GM19328 (cell line): ENCODE data around the gene SLC16A8.

Experiments used
- ATAC-seq: cut with Tn5 transposase; IDR thresholded peaks from one replicate; pipeline ENCODE4 v1.9.1; 2021; ENCODE audit warnings: mild to moderate bottlenecking, moderate library complexity; ENCODE audit not compliant: unreplicated experiment

SLC16A8 gene

GRCh38 chr22:38114484-38115398, 30.8 kb upstream of the SLC16A8 start:
- no peak for ATAC-seq

DNA sequence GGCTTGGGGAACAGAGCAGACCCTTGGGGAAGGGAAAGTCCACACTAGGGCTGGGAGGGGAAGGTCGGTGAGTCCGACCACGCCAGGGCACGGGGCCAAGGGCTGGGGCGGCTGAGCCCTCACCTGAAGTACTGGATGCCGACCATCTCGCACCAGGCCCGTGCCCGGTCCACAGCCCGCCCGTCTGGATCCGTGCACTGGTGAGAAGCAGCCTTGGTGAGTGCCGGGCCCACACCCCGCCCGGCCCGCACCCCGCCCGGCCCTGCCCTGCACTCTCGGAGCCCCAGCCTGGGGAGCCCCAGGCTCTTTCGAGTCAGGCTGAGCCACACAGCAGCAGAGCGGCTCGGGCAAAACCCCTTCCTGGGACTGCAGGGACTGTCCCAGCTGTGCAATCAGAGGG, 28.4 kb upstream of the SLC16A8 start:
- ATAC-seq: no peak

- ATAC-seq: no peak
Measured at GRCh38 chr22:38111925-38112355, 28.0 kb upstream of the SLC16A8 start.

DNA sequence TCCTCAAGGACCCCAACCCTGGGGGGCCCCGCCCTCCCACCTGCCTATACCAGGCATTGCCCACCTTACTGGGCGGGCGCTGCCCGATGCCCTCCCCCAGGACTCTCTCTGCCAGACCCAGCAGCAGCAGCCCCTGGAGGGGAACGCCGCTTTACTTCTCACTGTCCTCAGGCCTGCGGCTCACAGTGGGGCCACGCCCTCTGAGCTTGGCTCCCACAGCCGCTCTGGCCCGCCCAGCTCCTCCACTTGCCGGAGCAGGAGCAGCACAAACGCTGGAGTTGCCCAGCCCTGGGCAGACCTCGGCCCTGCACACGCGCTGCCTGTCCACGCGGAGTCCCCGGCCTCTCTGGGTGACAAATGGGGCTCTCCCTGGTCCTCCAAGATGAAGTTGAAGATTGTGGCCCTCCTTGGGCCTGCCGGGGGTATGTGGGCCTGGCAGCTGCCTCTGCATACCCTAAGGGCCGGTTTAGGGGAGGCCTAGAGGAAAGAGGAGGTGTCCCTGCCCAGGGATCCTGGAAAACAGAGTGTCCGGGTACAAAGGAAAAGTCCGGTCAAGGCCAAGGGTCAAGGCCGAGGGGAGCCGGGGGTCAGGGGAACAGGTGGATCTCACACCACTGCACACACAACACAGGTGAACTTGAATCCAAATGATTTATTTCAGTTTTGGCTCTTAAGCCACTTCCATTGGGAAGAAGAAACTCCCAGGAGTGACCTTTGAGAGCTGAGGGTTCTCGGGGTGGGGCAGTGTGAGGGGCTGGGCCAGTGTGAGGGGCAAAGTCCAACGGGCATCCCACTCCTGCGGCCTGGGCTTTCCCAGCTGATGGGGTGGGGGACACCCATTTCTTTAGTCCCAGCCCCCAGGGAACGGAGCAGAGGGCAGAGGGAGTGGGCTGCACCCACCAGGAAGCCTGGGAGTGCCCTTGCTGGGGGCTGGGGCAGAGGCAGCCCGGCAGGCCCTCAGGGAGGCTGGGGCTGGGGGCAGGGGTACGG, 27.2 kb upstream of the SLC16A8 start:
- ATAC-seq: no peak

DNA sequence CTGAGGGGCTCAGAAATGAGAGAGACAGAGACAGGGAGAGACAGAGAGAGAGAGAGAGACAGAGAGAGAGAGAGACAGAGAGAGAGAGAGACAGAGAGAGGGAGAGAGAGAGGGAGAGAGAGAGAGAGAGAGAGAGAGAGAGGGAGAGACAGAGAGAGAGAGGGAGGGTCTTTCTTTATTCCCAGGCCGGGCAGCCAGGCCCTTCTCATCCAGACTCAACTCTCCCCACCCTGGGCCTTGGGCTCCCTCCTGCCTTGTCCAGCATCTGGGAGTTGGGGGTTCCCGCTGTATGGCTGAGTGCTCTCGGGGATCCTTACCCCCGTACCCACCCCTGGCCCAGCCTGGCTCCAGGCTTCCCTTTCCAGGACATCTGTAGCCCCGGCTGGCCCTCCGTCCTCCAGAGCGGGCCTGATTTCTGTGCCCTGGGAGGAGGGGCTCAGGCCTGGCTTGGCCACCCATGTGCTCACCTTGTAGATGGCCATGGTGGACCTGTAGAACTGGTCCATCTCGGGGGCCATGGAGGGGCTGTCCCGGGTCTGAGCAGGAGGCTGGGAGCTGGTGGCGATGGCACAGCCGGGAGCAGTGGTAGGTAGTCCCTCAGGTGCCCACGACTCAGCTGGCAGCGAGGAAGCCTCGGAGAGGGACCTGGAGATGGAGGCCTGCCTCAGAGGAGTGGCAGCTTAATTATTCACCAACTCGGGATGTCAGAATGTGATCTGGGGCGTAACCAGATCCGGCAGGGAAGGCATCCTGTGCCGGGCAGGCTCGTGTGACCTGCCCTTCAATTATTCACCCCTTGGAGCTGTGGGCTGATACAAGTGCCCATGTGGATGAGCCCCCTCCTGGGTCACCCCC, 26.3 kb upstream of the SLC16A8 start, which contains the start of gene BAIAP2L2:
TSS of gene BAIAP2L2 (minus strand) at position 677 of the 855 bp plus-strand sequence. CDS start at position 518, 159 bp downstream.
- no peak for ATAC-seq

DNA sequence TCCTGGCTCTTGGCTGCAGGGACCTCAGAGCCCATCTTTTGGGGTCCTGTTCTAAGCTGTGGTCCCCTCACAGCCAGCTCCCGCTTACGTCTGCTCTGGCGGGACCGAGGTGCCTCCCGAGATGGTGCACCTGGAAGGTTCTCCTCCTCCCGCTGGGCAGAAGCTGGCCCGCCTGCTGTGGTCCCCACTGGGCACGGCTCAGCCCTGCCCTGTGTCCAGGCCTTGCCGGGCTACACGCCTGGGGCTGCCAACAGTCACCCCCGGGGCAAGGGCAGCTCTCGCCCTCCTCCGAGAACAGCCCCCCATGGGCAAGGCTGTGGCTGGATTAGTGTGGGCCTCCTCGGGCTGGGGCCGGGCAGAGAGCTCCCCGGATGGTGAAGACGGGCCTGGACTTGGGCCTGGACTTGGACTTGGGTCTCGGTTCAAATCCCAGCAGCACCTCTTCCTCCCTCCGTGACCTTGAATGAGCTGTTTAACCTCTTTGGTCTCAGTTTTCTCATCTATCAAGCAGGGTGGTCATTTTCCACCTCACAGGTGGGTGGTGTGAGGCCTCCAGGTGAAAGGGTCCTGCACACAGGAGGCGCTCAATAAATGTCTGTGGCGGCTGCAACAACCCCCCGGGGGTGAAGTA, 25.5 kb upstream of the SLC16A8 start:
- no peak for ATAC-seq

DNA sequence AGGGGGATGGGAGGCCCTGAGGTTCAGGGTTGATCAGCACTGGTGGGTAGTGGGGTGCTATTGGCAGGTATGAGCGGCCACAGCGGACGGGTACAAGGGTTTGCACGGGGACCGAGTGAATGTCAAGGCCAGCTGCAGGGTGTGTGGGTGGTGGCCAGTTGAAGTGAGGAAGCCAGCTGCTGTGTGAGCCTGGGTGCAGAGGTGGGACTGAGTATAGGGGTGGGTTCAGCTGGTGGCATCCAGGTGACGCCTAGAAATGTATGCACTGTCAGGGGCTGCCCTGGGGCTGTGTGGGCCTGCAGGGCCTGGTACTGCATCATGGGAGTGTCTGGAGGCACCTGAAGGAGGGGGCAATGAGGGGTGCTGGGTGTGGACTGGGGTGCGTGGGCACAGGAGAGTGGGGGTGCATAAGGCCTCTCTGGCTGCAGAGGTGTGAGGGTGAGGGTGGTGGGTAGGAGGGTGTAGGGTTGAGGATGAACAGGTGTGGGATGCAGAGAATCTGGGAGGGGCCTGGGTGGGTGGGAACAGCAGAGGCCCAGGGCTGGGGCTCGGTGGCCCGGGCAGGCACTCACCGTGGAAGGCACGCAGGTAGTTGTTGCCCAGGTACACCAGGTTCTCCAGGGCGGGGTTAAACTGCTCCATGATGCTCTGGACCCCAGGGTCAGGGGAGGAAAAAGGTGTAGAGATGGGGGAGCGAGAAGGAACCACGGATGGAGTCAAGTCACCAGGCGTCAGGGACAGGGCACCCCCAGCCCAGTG, 24.8 kb upstream of the SLC16A8 start:
- ATAC-seq: no peak

GRCh38 chr22:38107692-38108515, 23.9 kb upstream of the SLC16A8 start:
- ATAC-seq: no peak

DNA sequence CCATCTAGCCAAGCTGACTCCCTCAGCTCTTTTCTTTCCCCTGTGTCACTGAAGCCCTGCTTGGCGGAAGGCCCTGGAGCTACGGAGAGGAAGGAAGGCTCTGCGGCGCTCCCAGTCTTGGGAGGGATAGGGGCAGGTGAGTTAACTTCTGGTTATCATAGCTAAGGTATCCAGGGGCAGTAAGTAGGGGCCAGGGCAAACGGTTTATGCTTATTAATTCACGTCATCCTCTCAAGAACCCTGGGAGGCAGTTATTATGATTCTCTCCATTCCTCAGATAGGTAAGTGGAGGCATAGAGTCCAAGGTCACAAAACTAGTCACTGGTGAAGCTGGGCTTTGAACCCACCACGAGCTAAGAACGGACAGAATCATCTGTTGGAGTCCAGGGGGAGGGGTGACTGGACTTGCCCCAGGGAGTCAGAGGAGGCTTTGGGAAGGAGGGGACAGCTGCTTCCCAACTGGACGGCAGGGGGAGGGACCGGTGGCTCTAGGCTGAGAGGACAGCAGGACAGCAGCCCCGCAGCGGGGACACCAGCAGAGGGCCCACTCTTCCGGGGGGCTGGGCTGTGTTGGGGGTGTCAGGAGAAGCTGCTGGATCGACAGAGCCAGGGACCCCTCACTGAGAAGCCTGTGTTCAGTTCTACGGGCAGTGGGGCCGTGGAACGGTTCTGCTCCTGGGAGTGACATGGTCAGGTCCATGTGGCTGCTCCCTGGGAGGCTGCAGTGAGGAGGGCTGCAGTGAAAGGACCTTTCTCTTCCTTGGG, 23.0 kb upstream of the SLC16A8 start:
- ATAC-seq: no peak

- no peak for ATAC-seq
Measured at GRCh38 chr22:38104084-38104483, 20.1 kb upstream of the SLC16A8 start.

DNA sequence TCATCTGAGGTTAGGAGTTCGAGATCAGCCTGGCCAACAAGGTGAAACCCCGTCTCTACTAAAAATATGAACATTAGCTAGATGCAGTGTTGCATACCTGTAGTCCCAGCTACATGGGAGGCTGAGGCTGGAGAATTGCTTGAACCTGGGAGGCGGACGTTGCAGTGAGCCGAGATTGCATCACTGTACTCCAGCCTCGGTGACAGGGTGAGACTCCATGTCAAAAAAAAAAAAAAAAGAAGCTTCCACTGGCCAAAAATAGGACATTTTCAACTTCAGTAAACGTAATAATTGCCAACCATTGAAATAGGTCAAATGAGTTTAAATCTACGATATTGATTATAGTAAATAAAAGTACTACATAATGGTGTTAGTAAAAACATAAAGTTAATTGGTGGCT, 19.7 kb upstream of the SLC16A8 start:
- no peak for ATAC-seq

DNA sequence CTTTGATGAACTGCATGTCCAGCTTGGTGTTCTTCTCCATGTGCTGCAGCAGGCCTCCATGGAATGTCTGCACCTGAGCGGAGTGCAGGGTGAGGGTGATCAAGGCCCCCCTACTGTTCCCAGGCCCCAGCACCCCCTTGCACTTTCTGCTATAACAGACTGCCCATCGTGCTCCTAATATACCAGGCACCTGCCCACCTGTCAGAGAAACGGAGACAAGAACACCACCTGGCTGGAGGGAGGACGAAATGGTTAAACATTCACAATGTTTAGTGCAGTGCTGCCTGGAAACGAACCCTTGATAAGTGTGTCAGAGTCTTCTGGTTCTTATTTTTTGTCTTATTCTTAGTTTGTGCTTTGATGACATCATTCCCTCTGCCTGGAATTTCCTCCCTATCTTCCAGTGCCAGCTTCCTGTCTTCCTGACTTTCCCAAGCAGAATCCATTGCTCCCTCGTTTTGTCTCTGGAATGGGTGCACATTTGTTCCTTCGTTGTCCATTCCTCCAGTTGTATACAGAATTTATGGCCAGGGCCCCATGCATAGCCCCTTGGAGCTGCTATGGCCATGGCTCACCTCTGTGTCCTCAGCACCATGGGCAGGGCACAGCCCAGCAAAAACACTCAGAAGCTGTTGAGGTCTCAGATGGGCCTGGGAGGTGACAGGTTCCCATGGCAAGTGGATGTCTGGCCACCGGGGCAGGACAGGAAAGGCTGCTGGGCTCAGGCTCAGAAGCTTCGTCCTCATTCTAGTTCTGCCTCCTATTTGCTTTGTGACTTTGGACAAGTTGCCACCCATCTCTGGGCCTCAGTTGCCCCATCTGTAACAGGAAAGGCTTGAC, 14.6 kb upstream of the SLC16A8 start:
- no peak for ATAC-seq

- no peak for ATAC-seq
Measured at GRCh38 chr22:38097557-38098409, 13.8 kb upstream of the SLC16A8 start.

GRCh38 chr22:38097058-38097457, 13.1 kb upstream of the SLC16A8 start:
- no peak for ATAC-seq

DNA sequence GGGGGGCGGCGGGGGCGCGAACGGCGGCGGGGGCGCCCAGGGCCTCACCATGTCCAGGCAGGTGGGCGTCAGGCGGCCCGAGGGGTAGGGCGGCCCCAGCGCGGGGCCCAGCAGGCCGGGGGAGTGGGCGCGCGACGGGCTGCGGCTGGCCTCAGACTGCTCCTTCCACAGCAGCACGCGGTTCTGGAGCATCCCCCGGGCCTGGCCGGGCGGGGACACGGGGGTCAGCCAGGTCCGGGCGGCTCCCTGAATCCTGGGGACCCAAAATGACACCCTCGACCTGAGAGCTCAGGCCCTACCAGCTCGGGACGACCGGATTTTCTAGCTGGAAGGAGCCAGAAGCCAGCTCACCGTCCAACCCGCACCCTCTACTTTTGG, 5.5 kb upstream of the SLC16A8 start:
- ATAC-seq: no peak
